HG03457 (cell line): ENCODE data around the gene NDST1.

ENCODE experiments used
- ATAC-seq: cut with Tn5 transposase; IDR thresholded peaks from one replicate; pipeline ENCODE4 v1.9.1; 2021; ENCODE audit warnings: moderate number of reproducible peaks; ENCODE audit not compliant: unreplicated experiment

The NDST1 gene

DNA sequence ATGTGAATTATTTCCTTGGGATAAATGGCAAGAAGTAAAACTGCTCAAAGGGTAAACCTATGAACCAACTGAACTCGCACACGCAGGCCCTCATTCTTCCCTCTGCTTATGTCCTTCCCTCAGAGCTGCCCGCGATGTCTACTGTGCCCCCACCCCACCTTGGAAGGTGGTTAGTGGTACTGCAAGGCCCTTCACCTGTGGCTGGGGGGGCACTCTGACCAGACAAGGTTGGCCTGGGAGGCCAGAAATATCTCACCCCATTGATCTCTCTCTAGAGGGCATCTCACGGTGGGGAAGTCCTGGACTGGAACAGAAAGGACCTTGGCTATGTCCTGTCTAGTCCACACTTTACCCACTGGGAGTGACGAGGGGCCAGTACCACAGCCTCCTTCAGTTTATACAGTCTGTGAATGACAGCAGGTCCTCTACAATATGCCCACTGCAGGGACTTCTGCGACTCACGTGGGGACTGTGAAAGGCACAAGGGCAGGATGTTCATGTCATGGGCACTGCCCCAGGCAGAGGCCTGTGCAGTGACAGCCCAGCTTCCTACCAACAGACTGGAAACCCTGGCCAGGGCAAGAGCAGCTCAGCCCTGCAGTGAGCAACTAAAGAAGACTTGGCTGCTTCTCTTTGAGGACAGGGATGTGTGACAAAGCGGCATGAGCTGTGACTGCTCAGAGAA lies 75.8 kb downstream of the NDST1 start:
- no peak for ATAC-seq

- no peak for ATAC-seq
These were observed 76.8 kb downstream of the NDST1 start for GRCh38 chr5:150584556-150585335.

DNA sequence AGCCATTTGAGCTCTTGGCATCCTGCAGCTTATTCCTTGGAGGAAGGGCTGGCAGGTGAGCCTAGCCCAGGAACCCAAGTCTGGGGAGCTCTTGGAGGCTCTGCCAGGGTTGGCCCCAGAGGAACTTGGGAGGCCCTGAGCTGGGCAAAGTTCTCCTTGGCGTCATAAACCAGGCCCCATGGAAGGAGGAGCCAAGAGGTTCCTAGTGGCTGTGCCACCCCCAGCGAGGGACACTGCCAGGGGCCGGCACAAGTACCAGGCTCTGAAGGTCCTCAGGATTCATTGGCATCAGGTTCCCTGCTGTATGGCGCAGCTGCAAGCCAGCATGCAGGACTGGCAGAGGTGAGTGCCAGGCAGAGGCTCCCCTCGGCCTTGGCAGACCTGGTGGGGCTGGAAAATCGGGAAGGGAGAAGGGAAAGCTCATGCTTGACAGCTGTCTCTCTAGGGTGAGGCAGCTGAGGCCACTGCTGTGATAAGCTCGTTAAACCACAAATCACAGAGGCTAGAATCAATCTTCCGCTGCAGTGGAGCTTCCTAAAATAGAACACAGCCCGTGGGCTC lies 77.9 kb downstream of the NDST1 start:
- ATAC-seq = no peak

GRCh38 chr5:150587016-150587415 lies 79.1 kb downstream of the NDST1 start:
- ATAC-seq = no peak

- no peak for ATAC-seq
These were observed 80.1 kb downstream of the NDST1 start for GRCh38 chr5:150587856-150588595.

GRCh38 chr5:150588596-150588890 lies 80.6 kb downstream of the NDST1 start:
- no peak for ATAC-seq

DNA sequence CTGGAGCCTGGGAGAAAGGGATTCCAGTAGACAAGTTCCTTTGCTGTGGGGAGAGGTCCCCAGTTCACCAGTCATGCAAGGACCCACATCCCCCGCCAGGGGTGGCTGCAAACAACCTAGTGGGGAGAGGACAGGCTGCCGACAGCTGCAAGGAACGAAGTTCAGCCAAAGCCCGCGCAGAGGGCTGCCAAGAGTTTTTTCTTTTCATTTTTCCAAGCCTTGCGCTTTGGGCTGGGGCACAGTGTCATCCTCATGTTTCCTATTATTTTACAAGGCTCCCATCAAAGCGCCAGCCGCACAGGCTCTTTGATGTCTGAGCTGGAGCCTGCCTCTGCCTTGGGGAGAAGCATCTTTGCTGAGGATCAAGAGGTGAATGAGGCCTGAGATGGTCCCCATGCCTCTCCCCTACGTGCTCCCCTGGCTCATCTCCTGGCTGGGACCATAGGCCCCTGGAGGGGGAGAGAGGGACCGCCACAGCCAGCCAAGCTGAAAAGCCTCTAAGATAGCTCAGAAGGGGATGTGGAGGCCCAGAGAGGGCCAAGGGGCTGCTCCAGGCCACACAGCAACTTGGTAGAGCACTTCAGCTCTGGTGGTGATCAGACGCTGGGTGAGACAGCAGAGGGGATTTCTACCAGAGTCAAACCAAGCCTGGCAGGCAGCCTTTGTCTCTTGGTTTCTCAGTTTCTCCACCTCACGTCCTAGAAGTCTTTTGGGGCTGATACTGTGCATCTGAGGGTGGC lies 82.1 kb downstream of the NDST1 start:
- ATAC-seq = no peak

- no peak for ATAC-seq
These were observed 83.2 kb downstream of the NDST1 start for GRCh38 chr5:150590979-150591695.

DNA sequence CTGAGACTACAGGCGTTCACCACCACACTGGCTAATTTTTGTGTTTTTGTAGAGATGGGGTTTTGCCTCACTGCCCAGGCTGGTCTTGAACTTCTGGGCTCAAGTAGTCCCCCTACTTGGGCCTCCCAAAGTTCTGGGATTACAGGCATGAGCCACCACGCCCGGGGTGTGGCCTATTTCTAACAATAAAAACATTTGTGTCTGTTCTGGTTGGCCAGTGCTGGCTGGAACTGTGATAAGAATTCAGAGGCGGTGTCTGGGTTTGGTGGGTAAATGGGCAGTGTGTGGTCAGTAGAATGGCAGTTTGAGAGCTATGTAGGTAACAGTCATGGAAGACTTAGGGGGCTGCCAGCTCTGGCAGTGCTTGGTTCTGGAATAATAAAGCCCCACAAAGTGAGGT lies 85.7 kb downstream of the NDST1 start:
- ATAC-seq = no peak

DNA sequence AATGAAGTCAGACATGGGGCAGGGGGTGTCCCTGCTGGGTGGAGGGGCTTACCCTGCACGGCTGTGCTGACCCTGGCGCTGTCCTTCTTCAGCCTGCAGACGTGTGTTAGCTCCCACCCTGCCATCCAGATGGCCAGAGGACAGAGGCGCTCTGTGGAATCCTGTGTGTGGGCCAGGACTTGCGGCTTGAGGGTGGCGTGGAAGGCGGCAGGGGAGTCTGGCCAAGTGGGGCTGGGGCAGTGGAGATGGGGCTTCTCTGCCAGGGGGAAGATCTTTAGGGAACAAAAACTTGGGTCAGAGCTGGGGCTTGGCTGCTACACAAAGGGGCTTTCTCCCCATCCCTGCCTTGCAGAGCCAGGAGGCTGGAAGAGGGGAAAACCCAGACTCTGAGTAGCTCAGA lies 86.1 kb downstream of the NDST1 start:
- no peak for ATAC-seq

- ATAC-seq = no peak
These were observed 87.6 kb downstream of the NDST1 start for GRCh38 chr5:150595466-150596031.

- no peak for ATAC-seq
These were observed 88.4 kb downstream of the NDST1 start for GRCh38 chr5:150596313-150596712.

GRCh38 chr5:150596826-150597225 lies 88.9 kb downstream of the NDST1 start:
- no peak for ATAC-seq

- no peak for ATAC-seq
These were observed 90.1 kb downstream of the NDST1 start for GRCh38 chr5:150598006-150598405.

DNA sequence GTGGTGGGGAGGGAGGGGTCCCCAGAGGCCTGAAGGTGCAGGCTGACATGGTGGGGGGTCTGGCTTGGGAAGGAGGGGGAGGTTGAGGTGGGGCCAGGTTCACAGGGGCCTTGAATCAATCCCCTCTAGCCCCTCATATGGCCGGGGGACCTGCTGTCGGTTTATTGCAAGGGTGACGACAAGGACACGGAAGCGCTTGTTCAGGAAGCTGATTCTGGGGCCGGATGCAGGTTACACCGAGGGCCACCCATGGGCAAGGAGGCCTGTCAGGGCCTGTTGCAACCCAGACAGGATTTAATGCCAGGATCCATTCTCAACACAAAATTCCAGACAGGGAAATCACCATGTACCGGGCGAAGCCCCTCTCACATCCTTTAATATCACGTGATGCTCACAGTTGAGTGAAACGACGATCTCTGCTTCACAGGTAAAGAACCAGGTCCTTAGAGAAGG lies 90.9 kb downstream of the NDST1 start:
- no peak for ATAC-seq

GRCh38 chr5:150599281-150599680 lies 91.3 kb downstream of the NDST1 start:
- ATAC-seq = no peak

DNA sequence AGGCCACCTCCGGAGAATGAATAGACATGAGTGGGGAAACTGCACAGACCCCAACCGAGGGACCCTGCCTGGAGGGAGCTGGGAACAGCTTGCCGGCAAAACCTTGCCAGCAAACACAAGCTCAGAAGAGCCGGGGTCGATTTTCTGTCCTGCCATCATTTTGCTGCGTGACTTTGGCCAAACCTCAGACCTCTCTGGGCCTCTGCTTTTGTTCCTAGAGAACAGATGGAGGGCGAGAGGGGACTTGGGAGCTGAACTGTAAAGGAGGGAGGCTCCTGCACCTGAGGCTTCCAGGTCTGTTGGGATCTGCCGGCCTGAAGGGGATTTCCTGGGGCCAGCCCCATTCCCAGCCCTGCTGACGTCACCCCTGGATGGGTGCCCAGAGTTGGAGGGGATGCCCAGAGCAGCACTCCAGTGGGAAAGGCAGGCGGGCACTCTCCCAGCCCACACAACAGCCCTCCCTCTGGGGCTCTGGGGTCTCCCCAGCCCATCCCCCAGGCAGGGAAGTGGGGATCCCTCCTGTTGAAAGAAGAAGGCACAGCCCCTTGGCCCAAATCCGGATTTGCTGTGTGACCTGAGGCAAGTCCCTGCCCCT lies 92.1 kb downstream of the NDST1 start:
- ATAC-seq = no peak

DNA sequence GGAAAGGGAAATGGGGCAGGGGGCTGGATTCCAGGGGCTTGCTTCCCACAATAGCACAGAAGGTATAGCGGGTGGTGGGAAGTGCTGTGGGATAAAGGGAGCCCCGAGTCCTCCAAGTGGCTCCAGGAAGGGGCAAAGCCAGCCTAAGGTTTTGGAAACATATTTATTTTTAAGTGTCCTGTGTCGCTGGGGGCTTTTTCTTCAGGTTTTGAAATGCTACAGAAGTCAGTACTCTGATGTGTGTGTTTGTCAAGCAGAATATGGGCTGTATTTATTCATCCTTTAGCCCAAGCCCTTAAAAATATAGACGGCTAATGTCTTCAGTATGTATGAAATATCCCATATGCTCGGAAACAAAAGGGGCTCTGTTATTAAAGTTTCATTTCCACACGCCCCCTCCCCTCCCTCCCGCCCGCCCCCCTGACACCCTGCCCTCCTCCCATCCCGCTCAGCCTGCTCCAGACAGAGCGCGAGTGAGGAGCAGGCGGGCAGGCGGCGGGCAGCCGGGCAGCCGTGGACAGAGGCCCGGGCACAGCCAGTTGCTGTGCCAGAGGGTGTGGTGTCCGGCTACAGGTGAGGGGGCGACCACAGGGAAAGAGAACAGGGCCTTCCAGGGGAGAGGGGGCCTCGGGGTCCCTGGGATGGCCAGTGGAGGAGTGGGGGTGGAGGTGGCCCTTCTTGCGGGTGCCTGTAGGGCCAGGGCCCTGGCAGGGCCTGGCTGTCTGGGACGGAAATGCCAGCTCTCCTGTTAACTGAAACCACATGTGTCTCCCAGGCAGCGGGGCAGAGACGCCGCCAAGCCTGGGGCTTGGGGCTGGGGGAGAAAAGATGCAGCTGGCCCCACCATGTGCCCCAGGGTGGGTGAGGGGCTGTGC lies 92.9 kb downstream of the NDST1 start:
- ATAC-seq = no peak
